Measurements from ENCODE around the gene GPS2. TPM values are rescaled to one million over a fixed set of nuclear protein-coding genes. Genes with fewer than 3 reads are reported as not detected.

The GPS2 gene
- total RNA-seq, 4 donors from 2014 or later: 69.5 to 130 (median 100) TPM

- Histone ChIP-seq H3K36me3 (peaks cover 54 to 57% of the 10 kb centered on the region in 2 donors), H3K4me1 (peaks cover 10 to 20% of the 10 kb centered on the region in 2 donors), H3K9me3 (no peaks in the 10 kb centered on the region), H3K27ac (no peak overlapping the region), H3K4me3 (replicated peaks in 1 of 3) (no peak overlapping the region), H3K27me3 (no peaks in the 10 kb centered on the region)
- DNase-seq: no peak
- TF ChIP-seq CTCF (IDR thresholded peaks at IDR 0.05) (no peak), POLR2A (IDR thresholded peaks at IDR 0.05) (no peak)
- 85 to 97% methylated on average over 11 to 12 of the region's 13 CpGs for WGBS, 2 donors
- intact Hi-C loops (cut with DNase I): no loop called here
Observed at GRCh38 chr17:7318121-7318860, 3.1 kb upstream of the GPS2 start.

GRCh38 chr17:7317161-7317803 is 2.1 kb upstream of the GPS2 start:
- no peaks in the 10 kb centered on the region for H3K9me3 ChIP-seq
- H3K4me3 ChIP-seq (replicated peaks in 1 of 3): no peak overlapping the region
- intact Hi-C loops (cut with DNase I): no loop called here
- no peaks in the 10 kb centered on the region for H3K27me3 ChIP-seq
- TF ChIP-seq POLR2A (IDR thresholded peaks at IDR 0.05): no peak
- no peak for DNase-seq
- H3K27ac ChIP-seq: no peak overlapping the region
- 87 to 95% methylated on average over 15 to 16 of the region's 16 CpGs for WGBS, 2 donors
- H3K4me1 ChIP-seq: peaks cover 10 to 26% of the 10 kb centered on the region in 2 donors
- peaks cover 55 to 57% of the 10 kb centered on the region in 2 donors for H3K36me3 ChIP-seq

GRCh38 chr17:7315570-7316235 is 543 bp upstream of the GPS2 start:
- no peak for TF ChIP-seq CTCF (IDR thresholded peaks at IDR 0.05)
- TF ChIP-seq POLR2A (IDR thresholded peaks at IDR 0.05): no peak
- intact Hi-C loops (cut with DNase I): no loop called here
- H3K27me3 ChIP-seq: no peaks in the 10 kb centered on the region
- H3K36me3 ChIP-seq: peaks cover 52 to 54% of the 10 kb centered on the region in 2 donors
- H3K27ac ChIP-seq: peak overlapping the region; percentile 83 to 96 (median 83)
- peak overlapping the region; percentile 28 to 95 (median 68) for H3K4me3 ChIP-seq (replicated peaks in 1 of 3)
- peaks cover 10 to 26% of the 10 kb centered on the region in 2 donors for H3K4me1 ChIP-seq
- WGBS, 2 donors: 39 to 48% methylated on average over 26 to 30 of the region's 30 CpGs
- H3K9me3 ChIP-seq: no peaks in the 10 kb centered on the region
- DNase-seq: no peak

GRCh38 chr17:7313890-7314718 is 1.1 kb downstream of the GPS2 start:
- no peak for DNase-seq
- Histone ChIP-seq H3K4me1 (peaks cover 22 to 37% of the 10 kb centered on the region in 2 donors), H3K4me3 (replicated peaks in 1 of 3) (peak overlapping the region; percentile 51 to 95 (median 68)), H3K9me3 (no peaks in the 10 kb centered on the region), H3K36me3 (peaks cover 56 to 63% of the 10 kb centered on the region in 2 donors), H3K27me3 (no peaks in the 10 kb centered on the region), H3K27ac (peak overlapping the region in 1 of 3 donors; percentile 83)
- TF ChIP-seq POLR2A (IDR thresholded peaks at IDR 0.05) (no peak), CTCF (IDR thresholded peaks at IDR 0.05) (no peak)
- WGBS, 2 donors: 46 to 48% methylated on average over 9 of the region's 9 CpGs
- intact Hi-C loops (cut with DNase I): no loop called here
